Measurements from ENCODE around the gene JOSD1. TPM values are rescaled to one million over a fixed set of nuclear protein-coding genes. Genes with fewer than 3 reads are reported as not detected.

JOSD1 gene
- total RNA-seq, 1 donor from 2014 or later: 80.3 TPM

DNA sequence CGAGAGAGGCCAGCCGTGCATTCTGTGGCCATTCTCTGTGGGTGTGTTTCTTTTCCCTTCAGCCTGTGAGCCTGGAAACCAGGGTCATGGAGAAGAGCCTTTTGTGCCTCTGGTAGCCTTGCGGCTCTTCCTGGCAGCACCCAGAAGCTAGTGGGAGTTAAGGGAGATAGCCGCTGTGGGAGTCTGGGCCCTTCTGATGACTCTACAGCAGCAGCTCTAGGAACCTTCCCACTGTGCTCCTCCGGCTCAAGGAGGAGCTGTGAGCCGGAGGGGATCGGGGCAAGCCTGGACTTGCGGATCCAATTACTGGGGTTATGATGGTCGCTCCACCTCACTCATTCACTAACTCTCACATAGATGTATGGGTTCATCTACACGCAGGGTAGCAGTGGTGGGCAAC, 15.5 kb upstream of the JOSD1 start:
- Mint-ChIP-seq H3K4me1 (ENCODE audit: low read depth) (peaks cover 78% of the 10 kb centered on the region), H3K9me3 (ENCODE audit: low read depth) (no peaks in the 10 kb centered on the region), H3K36me3 (ENCODE audit: low read depth) (peaks cover 10% of the 10 kb centered on the region), H3K27ac (ENCODE audit: unreplicated experiment) (peak overlapping the region; percentile 27), H3K4me3 (ENCODE audit: unreplicated experiment) (no peak overlapping the region), H3K27me3 (ENCODE audit: low read depth) (no peaks in the 10 kb centered on the region)
- DNase-seq (ENCODE audit: low spot score): no peak
- TF ChIP-seq CTCF (IDR thresholded peaks at IDR 0.05): no peak

GRCh38 chr22:38715852-38716251, 15.1 kb upstream of the JOSD1 start:
- Mint-ChIP-seq H3K27ac (ENCODE audit: unreplicated experiment) (no peak overlapping the region), H3K36me3 (ENCODE audit: low read depth) (peaks cover 8% of the 10 kb centered on the region), H3K27me3 (ENCODE audit: low read depth) (no peaks in the 10 kb centered on the region), H3K9me3 (ENCODE audit: low read depth) (no peaks in the 10 kb centered on the region), H3K4me1 (ENCODE audit: low read depth) (peaks cover 78% of the 10 kb centered on the region), H3K4me3 (ENCODE audit: unreplicated experiment) (no peak overlapping the region)
- TF ChIP-seq CTCF (IDR thresholded peaks at IDR 0.05): no peak
- DNase-seq (ENCODE audit: low spot score): no peak

DNA sequence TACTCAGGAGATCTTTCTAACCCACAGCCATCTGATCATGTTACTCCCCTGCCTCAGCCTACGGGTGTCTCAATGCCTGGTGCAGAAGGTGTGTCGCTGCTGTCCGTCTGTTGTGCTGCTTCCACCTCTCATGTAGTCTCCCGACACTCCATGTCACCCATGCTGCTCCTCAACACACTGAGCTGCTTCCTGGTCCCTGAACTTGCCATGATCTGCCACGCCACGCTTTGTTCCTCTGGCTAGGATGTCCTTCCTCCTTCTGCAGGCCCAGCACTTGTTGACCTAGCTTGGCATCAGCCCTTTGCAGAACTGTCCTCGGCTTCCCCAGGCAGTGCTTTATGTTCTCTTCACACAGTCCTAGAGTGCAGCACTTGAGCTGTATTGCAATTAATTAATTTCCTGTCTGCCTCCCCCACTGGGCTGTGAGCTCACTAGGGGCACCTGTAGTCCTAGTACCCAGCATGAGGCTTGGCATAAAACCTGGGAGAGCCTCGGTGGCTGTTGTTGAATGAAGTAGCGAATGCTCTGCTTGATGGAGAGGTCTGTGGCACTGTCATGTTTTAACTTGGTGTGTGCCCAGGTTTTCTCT, 14.5 kb upstream of the JOSD1 start:
- no peak overlapping the region for H3K4me3 Mint-ChIP-seq (ENCODE audit: unreplicated experiment)
- no peak overlapping the region for H3K27ac Mint-ChIP-seq (ENCODE audit: unreplicated experiment)
- peaks cover 76% of the 10 kb centered on the region for H3K4me1 Mint-ChIP-seq (ENCODE audit: low read depth)
- no peak for DNase-seq (ENCODE audit: low spot score)
- no peaks in the 10 kb centered on the region for H3K27me3 Mint-ChIP-seq (ENCODE audit: low read depth)
- H3K36me3 Mint-ChIP-seq (ENCODE audit: low read depth): peaks cover 8% of the 10 kb centered on the region
- H3K9me3 Mint-ChIP-seq (ENCODE audit: low read depth): no peaks in the 10 kb centered on the region
- TF ChIP-seq CTCF (IDR thresholded peaks at IDR 0.05): no peak

DNA sequence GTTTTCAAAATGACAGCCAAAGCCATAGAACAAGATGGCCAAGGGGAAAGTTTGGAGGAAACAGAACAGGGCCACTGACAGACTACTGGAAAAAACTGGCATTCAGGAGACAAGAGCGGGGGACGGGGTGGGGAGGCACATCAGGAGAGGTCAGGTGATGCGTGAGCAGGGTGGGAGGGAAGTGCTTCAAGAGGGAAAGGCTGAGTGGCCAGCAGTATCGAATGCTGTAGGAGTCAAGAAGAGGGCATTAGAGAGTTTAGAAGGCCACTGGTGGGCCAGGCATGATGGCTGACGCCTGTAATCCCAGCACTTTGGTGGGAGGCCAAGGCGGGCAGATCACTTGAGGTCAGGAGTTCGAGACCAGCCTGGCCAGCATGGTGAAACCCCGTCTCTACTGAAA, 13.2 kb upstream of the JOSD1 start:
- Mint-ChIP-seq H3K4me1 (ENCODE audit: low read depth) (peaks cover 64% of the 10 kb centered on the region), H3K36me3 (ENCODE audit: low read depth) (peaks cover 8% of the 10 kb centered on the region)

GRCh38 chr22:38712486-38713207, 11.9 kb upstream of the JOSD1 start:
- no peak for TF ChIP-seq CTCF (IDR thresholded peaks at IDR 0.05)
- no peak overlapping the region for H3K4me3 Mint-ChIP-seq (ENCODE audit: unreplicated experiment)
- H3K27me3 Mint-ChIP-seq (ENCODE audit: low read depth): no peaks in the 10 kb centered on the region
- peaks cover 62% of the 10 kb centered on the region for H3K4me1 Mint-ChIP-seq (ENCODE audit: low read depth)
- H3K9me3 Mint-ChIP-seq (ENCODE audit: low read depth): no peaks in the 10 kb centered on the region
- peak overlapping the region; percentile 29 for H3K27ac Mint-ChIP-seq (ENCODE audit: unreplicated experiment)
- no peak for DNase-seq (ENCODE audit: low spot score)
- peaks cover 8% of the 10 kb centered on the region for H3K36me3 Mint-ChIP-seq (ENCODE audit: low read depth)

More for the DNA sequence above, 13.2 kb upstream of the JOSD1 start:
- DNase-seq (ENCODE audit: low spot score): no peak
- no peak overlapping the region for H3K27ac Mint-ChIP-seq (ENCODE audit: unreplicated experiment)
- no peaks in the 10 kb centered on the region for H3K27me3 Mint-ChIP-seq (ENCODE audit: low read depth)
- H3K4me3 Mint-ChIP-seq (ENCODE audit: unreplicated experiment): no peak overlapping the region
- TF ChIP-seq CTCF (IDR thresholded peaks at IDR 0.05): no peak
- no peaks in the 10 kb centered on the region for H3K9me3 Mint-ChIP-seq (ENCODE audit: low read depth)
